Stimulated activated CD8-positive, alpha-beta memory T cell treated with anti-CD3 and anti-CD28 coated beads, Interleukin-7, amount 100 ng/mL, for 24 hours (primary cell): ENCODE results near the gene GRK5.
A peak's percentile ranks its signal among the peaks of the same experiment; 100 is the strongest.

ENCODE experiments used
- DNase-seq: peaks from one replicate; pipeline ENCODE4 v3.0.0-alpha.2; 2020; ENCODE audit warnings: low read depth

GRK5 gene

GRCh38 chr10:119481781-119482426, 274.5 kb downstream of the GRK5 start:
- DNase-seq, result no peak

DNA sequence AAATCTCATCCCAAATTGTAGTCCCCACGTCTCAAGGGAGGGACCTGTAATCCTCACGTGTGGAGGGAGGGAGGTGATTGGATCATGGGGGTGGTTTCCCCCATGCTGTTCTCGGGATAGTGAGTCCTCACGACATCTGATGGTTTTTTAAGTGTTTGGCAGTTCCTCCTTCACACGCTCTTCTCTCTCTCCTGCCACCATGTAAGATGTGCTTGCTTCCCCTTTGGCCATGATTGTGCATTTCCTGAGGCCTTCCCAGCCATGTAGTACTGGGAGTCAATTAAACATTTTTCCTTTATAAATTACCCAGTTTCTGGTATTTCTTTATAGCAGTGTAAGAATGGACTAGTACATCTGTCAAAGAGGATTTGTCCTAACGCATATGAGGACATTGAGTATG, 275.6 kb downstream of the GRK5 start:
- no peak for DNase-seq

DNA sequence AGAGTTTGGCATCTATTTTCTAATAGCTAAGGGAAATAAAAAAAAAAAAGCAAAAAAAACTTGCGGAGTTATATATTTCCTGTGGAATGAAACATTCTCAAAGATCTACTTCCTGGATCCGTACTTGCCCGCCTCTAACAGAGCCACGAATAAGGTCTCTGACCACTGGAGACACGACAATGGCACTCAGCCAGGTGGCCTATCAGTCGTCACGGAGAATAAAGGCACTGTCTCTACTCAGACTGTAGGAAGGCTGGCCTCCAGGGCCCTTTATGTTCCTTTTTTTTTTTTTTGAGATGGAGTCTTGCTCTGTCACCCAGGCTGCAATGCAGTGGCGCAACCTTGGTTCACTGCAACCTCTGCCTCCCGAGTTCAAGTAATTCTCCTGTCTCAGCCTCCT, 276.5 kb downstream of the GRK5 start:
- no peak for DNase-seq

DNA sequence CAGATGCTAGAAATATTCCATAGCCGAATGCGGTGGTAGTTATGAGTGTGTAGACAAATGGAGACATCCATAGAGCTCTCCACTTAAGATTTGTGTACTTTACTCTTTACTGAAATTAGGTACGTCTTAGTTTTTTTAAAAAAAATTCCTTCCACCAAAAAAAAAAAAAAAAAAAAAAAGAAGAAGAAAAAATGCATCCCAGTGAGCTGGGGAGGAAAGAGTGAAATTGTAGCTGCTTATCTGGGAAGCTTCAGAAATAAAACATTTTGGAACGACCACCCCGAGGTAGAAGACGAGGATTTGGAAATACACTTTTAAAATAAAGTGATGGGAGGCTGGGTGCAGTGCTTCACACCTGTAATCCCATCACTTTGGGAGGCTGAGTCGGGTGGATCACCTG, 281.3 kb downstream of the GRK5 start:
- DNase-seq, result no peak

- DNase-seq, result no peak
Observed at GRCh38 chr10:119489991-119490326, 282.6 kb downstream of the GRK5 start.

GRCh38 chr10:119491966-119492757, 284.8 kb downstream of the GRK5 start:
- DNase-seq, result no peak

- DNase-seq, result no peak
Observed at GRCh38 chr10:119493155-119493554, 285.8 kb downstream of the GRK5 start.

- no peak for DNase-seq
Observed at GRCh38 chr10:119494236-119495020, 287.1 kb downstream of the GRK5 start.

GRCh38 chr10:119495021-119495505, 287.7 kb downstream of the GRK5 start:
- no peak for DNase-seq

DNA sequence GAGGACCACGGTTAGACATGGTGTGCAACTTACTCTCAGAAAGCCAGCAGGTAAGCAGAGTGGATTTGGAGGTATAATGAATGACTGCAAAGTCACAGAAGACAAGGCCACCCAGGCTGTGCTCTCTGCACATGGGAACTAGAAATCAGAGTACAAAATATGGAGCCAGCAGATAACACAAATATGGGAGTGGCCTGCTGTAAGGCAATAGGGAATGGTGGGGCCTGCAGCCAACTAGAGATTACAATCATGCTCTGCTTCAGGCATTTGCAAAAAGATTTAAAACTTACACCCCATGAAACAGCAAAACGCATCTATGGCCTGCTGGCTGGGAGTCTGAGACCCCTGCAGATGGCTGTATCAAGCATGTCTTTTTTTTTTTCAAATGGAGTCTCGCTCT, 288.2 kb downstream of the GRK5 start:
- DNase-seq, result no peak

GRCh38 chr10:119496273-119496672, 288.9 kb downstream of the GRK5 start:
- DNase-seq, result peak; percentile 32

DNA sequence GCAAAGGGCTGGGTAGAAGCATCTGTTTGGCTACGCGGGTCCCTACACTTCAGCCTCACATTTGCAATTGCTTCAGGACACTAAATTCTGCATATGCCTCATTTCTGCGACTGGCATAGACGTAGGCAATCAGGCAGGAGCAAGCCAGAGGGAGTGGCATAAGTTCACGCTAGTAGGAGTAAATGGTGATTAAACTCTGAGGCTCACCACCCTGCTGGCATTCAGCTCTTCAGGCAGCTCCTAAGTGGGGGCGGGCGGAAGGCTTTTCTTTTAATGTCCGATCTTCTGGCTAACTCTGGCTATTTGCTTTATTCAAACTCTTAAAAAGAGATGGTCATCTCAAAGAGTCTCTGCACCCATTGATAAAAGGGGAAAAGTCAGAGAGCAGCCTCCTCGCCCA, 289.9 kb downstream of the GRK5 start:
- no peak for DNase-seq

GRCh38 chr10:119498889-119499676, 291.7 kb downstream of the GRK5 start:
- no peak for DNase-seq

GRCh38 chr10:119499677-119500002, 292.3 kb downstream of the GRK5 start:
- DNase-seq, result no peak

DNA sequence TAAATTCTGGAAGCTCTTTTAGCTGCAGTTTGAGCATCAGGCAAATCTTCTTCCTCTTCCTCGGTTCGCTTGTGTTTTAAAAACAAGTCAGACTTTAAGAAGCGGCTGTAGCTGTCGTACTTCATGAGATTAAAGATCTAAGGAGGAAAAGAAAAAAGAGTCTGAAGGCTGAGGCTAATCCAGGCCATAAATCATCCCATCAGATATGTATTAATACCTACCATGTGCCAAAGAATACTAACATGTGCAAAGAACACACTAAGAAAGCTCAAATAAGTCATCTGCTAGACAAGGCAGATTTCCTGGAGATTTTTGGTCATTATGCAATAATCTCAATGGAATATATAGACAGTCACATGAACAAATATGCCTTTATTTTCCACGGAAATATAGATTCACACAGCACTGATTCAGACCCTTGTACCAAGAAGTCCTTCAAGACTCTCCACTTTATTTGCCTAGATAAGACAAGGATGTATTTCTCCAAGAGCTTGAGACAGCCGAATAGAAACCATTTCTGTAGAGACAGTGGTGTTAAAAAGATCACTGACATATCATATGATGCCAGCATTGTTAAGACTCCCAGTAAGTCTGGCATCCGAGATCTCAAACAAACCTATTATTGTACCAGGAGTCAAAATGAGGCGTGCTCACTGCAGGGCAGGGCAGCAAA, 292.9 kb downstream of the GRK5 start:
- DNase-seq, result no peak

DNA sequence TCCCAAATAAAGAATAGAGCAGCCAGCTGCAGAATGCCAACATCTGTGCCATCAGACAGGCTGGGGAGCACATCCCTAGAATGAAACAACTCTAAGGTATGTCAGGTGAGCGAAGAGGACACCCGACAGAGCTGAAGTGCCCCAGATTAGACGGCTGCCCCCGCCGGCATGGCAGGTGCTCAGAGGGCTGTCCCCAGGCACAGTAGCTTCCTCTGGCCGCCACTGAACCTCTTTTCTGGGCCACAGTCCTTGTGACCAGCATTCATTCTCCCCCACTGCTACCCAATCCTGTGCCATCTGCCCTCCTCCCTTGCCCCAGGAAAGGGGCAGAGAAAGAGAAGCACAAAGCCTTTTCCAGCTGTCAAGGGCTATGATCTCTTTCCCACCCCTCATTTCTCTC, 293.4 kb downstream of the GRK5 start:
- DNase-seq, result no peak

DNA sequence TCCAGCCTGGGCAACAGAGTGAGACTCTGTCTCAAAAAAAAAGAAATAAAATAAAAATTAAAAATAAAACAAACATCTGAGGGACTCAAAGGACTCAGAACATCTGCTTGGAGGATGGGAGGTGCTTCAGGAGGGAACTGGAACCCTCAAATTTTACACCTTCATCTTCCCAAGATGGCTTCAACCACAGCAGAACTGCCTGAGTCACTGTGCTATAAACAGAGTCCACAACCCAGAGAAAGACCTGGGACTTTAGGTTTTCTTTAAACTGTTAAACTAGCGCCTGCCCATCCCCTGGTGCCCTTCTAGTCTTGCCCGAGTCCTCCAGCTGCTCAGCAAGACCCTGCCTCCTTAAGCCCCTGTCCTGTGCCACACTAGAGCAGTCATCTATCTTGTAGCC, 294.3 kb downstream of the GRK5 start:
- DNase-seq, result no peak

DNA sequence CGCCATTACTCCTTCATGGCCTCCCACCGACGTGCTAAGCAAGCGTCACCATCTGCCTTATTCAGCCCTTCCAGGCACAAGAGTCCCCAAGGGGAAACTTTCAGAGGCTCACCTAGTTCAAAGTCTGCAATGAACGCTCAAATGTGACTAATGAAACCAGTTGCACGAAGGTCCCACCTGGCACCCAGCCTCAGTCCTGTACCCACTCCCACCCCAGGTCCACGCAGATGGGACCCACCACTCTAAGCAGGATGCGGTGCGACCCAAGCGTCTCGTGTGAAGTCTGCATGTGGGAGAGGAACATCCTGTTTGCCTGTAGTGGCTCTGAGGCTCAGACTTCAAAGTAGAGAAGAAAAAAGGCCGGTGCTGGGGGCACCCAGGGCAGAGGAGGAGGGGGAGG, 294.8 kb downstream of the GRK5 start:
- DNase-seq, result peak; percentile 55

DNA sequence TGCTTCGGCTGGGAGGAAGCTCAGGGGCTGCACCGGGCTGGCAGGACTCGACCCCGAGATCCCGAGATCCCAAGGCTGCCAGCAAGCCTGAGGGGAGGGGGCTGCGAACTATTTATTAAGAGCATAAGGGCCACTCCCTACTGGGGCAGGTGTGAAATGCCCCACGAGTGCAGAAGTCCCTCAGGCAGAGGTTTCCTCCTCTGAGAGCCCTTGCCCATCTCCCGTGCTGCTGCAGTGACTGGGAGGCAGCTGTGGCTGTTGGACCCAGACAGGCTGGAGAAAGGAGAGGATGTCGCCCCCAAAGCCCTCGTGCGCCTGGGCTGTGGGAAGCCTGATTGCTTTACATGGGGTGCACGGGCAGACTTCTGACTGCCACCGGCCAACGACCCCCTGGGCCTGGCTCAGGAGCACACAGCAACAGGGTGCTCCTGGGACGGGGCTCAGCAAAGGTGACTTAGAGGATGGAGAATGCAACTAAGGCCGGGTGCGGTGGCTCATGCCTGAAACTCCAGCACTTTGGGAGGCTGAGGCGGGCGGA, 295.3 kb downstream of the GRK5 start:
- no peak for DNase-seq

GRCh38 chr10:119503821-119504220, 296.4 kb downstream of the GRK5 start:
- DNase-seq, result no peak

- no peak for DNase-seq
Observed at GRCh38 chr10:119504651-119505050, 297.3 kb downstream of the GRK5 start.
